Measurements from ENCODE around the gene TASP1. TPM values are rescaled to one million over a fixed set of nuclear protein-coding genes. Genes with fewer than 3 reads are reported as not detected.

Gene TASP1
- total and polyA plus RNA-seq, 7 donors, result 4.8 to 13.0 (median 8.3) TPM

- H3K27me3 ChIP-seq, result no peaks in the 10 kb centered on the region
- H3K27ac ChIP-seq, result no peak overlapping the region
- intact Hi-C loops (cut with DNase I), result no loop called here
Measured at GRCh38 chr20:13447385-13448180, 191.1 kb downstream of the TASP1 start.

GRCh38 chr20:13443690-13444089 lies 195.0 kb downstream of the TASP1 start:
- Histone ChIP-seq H3K27ac (no peak overlapping the region), H3K4me1 (no peaks in the 10 kb centered on the region), H3K27me3 (no peaks in the 10 kb centered on the region), H3K36me3 (no peaks in the 10 kb centered on the region), H3K9me3 (peaks cover 0 to 3% (median under 1%) of the 10 kb centered on the region in 4 donors), H3K4me3 (no peak overlapping the region)
- intact Hi-C loops (cut with DNase I), result no loop called here
- whole genome bisulfite sequencing, 2 donors, result 88% methylated on average over 2 of the region's 2 CpGs
- TF ChIP-seq CTCF (IDR thresholded peaks at IDR 0.05), result no peak
- no peak for DNase-seq

More at GRCh38 chr20:13447385-13448180, 191.1 kb downstream of the TASP1 start:
- Histone ChIP-seq H3K9me3 (no peaks in the 10 kb centered on the region), H3K4me3 (no peak overlapping the region), H3K36me3 (no peaks in the 10 kb centered on the region), H3K4me1 (no peaks in the 10 kb centered on the region)
- no peak for TF ChIP-seq POLR2AphosphoS5 (IDR thresholded peaks at IDR 0.05)
- no peak for TF ChIP-seq CTCF (IDR thresholded peaks at IDR 0.05)
- no peak for TF ChIP-seq EP300 (IDR thresholded peaks at IDR 0.05)
- no peak for TF ChIP-seq POLR2A (IDR thresholded peaks at IDR 0.05)
- no peak for DNase-seq

DNA sequence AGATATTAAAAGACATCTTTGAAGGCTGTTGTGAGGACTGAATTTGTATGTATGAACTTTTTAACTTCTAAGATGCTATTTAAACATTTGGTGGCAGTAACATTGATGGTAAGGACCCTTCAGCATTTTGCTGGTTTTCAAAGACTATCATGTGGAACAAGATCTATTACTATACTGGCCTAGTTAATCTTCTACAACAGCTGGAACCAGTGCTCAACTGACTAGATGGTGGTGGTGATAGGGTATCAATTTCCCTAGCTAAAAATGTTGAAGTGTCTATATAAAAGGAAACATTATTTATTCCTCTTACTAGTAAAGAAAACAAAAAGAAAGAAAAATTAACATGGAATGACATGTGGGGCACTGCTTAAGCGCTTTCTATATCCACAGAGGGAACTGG lies 195.7 kb downstream of the TASP1 start:
- peaks cover 0 to 3% (median under 1%) of the 10 kb centered on the region in 4 donors for H3K9me3 ChIP-seq

DNA sequence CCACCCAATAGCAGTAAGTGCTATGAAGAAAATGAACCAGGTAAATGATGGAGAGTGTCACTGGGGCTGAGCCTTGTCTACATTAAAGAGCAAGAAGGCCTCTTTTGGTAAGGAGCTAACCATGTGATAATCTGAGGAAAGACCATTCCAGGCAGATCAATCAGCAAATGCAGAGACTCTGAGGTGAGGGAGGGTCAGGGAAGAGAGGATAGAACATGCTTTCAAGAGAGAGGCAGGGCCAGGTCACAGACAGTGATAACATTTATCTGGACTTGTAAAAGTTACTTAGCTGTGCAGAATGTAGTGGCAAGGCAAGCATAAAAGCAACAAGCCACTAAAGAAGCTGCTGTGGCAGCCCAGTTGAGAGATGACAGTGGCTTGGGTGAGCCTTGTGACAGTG lies 197.3 kb downstream of the TASP1 start:
- Histone ChIP-seq H3K4me1 (no peaks in the 10 kb centered on the region), H3K9me3 (peaks cover 0 to 3% (median under 1%) of the 10 kb centered on the region in 4 donors), H3K4me3 (no peak overlapping the region), H3K27ac (no peak overlapping the region), H3K36me3 (no peaks in the 10 kb centered on the region), H3K27me3 (no peaks in the 10 kb centered on the region)
- no peak for TF ChIP-seq CTCF (IDR thresholded peaks at IDR 0.05)
- no peak for TF ChIP-seq EP300 (IDR thresholded peaks at IDR 0.05)
- TF ChIP-seq POLR2A (IDR thresholded peaks at IDR 0.05), result no peak
- TF ChIP-seq POLR2AphosphoS5 (IDR thresholded peaks at IDR 0.05), result no peak
- intact Hi-C loops (cut with DNase I), result no loop called here
- DNase-seq, result no peak

More for the DNA sequence above, 195.7 kb downstream of the TASP1 start:
- Histone ChIP-seq H3K36me3 (no peaks in the 10 kb centered on the region), H3K27ac (no peak overlapping the region), H3K4me1 (no peaks in the 10 kb centered on the region), H3K27me3 (no peaks in the 10 kb centered on the region), H3K4me3 (no peak overlapping the region)
- whole genome bisulfite sequencing, 2 donors, result 98 to 100% methylated on average over 1 of the region's 1 CpG
- TF ChIP-seq EP300 (IDR thresholded peaks at IDR 0.05) (no peak), CTCF (IDR thresholded peaks at IDR 0.05) (no peak), POLR2A (IDR thresholded peaks at IDR 0.05) (no peak), POLR2AphosphoS5 (IDR thresholded peaks at IDR 0.05) (no peak)
- no peak for DNase-seq
- intact Hi-C loops (cut with DNase I), result no loop called here

DNA sequence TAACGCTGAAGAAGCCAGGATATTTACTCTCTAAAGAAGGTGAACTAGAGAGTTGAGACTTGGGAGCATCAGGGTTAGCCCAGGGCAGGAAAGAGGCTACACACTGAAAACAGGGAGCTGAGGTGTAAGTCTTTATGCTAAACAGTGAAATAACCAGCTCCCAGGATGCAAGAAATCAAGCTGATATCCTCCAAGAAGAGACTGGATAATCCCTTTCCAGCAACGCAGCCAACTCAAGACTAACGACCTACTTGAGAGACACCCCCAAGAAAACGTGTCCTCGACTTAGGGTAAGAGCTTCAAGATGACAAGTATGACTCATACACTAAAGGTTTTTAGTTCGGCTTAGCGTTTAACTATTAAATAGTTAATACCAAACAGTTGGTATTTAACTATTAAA lies 202.2 kb downstream of the TASP1 start:
- intact Hi-C loops (cut with DNase I), result no loop called here
- H3K4me3 ChIP-seq, result no peak overlapping the region
- TF ChIP-seq CTCF (IDR thresholded peaks at IDR 0.05), result no peak
- TF ChIP-seq POLR2A (IDR thresholded peaks at IDR 0.05), result no peak
- no peak for TF ChIP-seq EP300 (IDR thresholded peaks at IDR 0.05)
- TF ChIP-seq POLR2AphosphoS5 (IDR thresholded peaks at IDR 0.05), result no peak
- H3K9me3 ChIP-seq, result peaks cover 0 to 3% (median under 1%) of the 10 kb centered on the region in 4 donors
- H3K4me1 ChIP-seq, result no peaks in the 10 kb centered on the region
- 86 to 89% methylated on average over 7 of the region's 7 CpGs for WGBS, 2 donors
- no peak for DNase-seq
- no peak overlapping the region for H3K27ac ChIP-seq
- peaks cover 0 to 9% (median 0%) of the 10 kb centered on the region in 4 donors for H3K36me3 ChIP-seq
- no peaks in the 10 kb centered on the region for H3K27me3 ChIP-seq
